ENCODE data around the gene HCN1. TPM values are rescaled to one million over a fixed set of nuclear protein-coding genes. Genes with fewer than 3 reads are reported as not detected.
"Not testable (repeated sequence)": the region's sequence is repeated elsewhere in the genome, so short reads cannot be mapped to it uniquely, and the experiment has no call there.

Gene HCN1
- total and polyA plus RNA-seq, 7 donors: 0.20 to 0.36 (median 0.29) TPM; not detected in 3

DNA sequence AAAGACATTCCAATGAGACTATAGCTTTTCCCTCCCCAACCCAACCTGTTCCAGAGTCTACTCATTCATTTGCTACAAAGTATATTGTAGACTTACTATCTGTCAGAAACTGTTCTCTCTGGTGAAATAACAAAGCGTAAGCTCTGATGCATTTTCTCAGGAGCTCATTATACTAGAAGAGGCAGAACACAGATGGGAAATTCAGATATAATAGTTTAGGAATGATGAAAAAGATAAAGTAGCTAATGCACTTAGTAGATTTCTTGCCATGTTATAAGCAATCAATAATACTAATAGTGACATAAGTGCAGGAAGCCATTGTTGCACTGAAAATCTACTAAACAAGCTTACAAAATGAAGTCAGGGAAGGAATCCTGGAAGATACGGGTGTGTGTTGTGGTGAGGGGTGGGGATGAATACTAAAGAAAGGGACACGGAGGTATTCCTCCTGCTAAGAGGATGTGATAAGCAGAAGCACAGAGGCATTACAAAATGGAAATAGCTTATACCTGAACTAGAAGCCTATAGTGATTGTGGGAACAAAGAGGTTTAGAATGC, 78.2 kb downstream of the HCN1 start:
- intact Hi-C loops (cut with DNase I): no loop called here
- DNase-seq (no peak), ATAC-seq (no peak)
- Histone ChIP-seq H3K4me3 (no peak overlapping the region), H3K36me3 (ENCODE audit: insufficient read depth in 1 of 2, low read depth in 1 of 2) (no peaks in the 10 kb centered on the region), H3K4me1 (no peaks in the 10 kb centered on the region), H3K9me3 (no peaks in the 10 kb centered on the region), H3K27me3 (ENCODE audit: insufficient read depth in 3 of 3, low read length in 2 of 3) (no peaks in the 10 kb centered on the region), H3K27ac (no peak overlapping the region)
- TF ChIP-seq, protein P1, sequence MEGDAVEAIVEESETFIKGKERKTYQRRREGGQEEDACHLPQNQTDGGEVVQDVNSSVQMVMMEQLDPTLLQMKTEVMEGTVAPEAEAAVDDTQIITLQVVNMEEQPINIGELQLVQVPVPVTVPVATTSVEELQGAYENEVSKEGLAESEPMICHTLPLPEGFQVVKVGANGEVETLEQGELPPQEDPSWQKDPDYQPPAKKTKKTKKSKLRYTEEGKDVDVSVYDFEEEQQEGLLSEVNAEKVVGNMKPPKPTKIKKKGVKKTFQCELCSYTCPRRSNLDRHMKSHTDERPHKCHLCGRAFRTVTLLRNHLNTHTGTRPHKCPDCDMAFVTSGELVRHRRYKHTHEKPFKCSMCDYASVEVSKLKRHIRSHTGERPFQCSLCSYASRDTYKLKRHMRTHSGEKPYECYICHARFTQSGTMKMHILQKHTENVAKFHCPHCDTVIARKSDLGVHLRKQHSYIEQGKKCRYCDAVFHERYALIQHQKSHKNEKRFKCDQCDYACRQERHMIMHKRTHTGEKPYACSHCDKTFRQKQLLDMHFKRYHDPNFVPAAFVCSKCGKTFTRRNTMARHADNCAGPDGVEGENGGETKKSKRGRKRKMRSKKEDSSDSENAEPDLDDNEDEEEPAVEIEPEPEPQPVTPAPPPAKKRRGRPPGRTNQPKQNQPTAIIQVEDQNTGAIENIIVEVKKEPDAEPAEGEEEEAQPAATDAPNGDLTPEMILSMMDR (IDR thresholded peaks at IDR 0.05): no peak
- WGBS, 3 donors: 80 to 83% (median 81%) methylated on average over 3 of the region's 3 CpGs

DNA sequence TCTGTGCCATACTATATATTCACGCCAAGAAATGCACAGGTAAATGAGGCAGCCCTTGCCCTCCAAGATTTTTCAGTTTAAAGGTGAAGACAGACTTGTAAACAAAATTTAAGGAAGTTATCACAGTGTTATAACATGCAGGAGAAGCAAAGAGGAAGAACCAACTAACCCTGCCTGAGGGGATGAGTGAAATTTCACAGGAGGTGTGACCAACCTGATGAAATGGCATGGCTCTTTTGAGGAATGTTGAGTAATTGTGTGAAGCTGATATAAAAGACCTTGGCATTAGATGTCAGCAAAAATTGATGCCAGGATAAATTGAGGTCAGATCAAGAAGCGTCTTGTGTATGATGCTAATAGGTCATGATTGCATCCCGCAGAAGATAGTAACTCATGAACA, 86.5 kb downstream of the HCN1 start:
- no peak for ATAC-seq
- Histone ChIP-seq H3K27me3 (ENCODE audit: insufficient read depth in 3 of 3, low read length in 2 of 3) (no peaks in the 10 kb centered on the region), H3K36me3 (ENCODE audit: insufficient read depth in 1 of 2, low read depth in 1 of 2) (no peaks in the 10 kb centered on the region), H3K4me3 (no peak overlapping the region), H3K9me3 (no peaks in the 10 kb centered on the region), H3K4me1 (no peaks in the 10 kb centered on the region), H3K27ac (no peak overlapping the region)
- intact Hi-C loops (cut with DNase I): no loop called here
- WGBS, 3 donors: 79 to 83% (median 81%) methylated on average over 3 of the region's 3 CpGs
- TF ChIP-seq, protein P1 (IDR thresholded peaks at IDR 0.05): no peak
- no peak for DNase-seq

DNA sequence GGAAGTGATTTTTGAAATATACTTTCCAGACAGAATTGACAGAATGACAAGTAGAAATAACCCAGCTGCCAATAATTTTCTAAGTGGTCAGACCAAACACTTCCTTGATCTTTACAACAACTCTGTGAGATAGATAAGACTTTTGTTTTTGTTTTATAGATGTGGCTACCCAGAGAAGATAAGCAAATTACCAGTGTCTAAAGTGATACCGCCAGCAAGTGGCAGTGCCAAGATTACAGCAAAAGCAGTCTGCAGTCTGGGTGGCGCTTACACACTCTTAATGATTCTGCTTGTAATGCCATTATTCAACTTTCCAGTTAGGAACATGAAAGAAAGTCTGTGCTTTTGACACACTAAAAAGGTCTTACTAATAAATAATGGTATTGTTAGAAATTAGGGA, 92.1 kb downstream of the HCN1 start:
- no peak for ATAC-seq
- TF ChIP-seq, protein P1 (IDR thresholded peaks at IDR 0.05): no peak
- Histone ChIP-seq H3K4me3 (no peak overlapping the region), H3K4me1 (no peaks in the 10 kb centered on the region), H3K36me3 (ENCODE audit: insufficient read depth in 1 of 2, low read depth in 1 of 2) (no peaks in the 10 kb centered on the region), H3K27me3 (ENCODE audit: insufficient read depth in 3 of 3, low read length in 2 of 3) (no peaks in the 10 kb centered on the region), H3K27ac (no peak overlapping the region), H3K9me3 (no peaks in the 10 kb centered on the region)
- DNase-seq: no peak
- intact Hi-C loops (cut with DNase I): no loop called here
- WGBS, 3 donors: 84 to 87% (median 86%) methylated on average over 2 of the region's 2 CpGs

DNA sequence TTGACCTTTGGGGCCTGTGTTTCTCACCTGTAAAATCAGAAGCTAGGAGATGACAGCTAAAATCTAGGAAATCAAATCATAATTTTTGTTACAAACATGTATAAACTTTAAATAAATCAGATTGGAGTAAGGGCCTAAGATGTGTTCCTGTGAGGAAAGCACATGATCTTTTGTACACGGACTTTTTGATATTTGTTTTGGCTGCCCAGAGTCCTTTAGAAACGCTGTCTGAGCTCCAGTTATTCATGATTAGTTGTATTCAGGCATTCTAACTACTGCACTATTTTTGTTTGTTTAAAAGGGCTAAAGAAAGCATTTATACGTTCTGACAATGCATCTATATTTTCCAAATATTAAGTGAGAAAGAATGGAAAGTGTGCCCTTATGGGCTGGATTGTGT, 94.8 kb downstream of the HCN1 start:
- H3K4me3 ChIP-seq: no peak overlapping the region
- no peaks in the 10 kb centered on the region for H3K36me3 ChIP-seq (ENCODE audit: insufficient read depth in 1 of 2, low read depth in 1 of 2)
- intact Hi-C loops (cut with DNase I): no loop called here
- no peaks in the 10 kb centered on the region for H3K27me3 ChIP-seq (ENCODE audit: insufficient read depth in 3 of 3, low read length in 2 of 3)
- ATAC-seq (no peak), DNase-seq (no peak)
- 63 to 68% (median 65%) methylated on average over 3 of the region's 3 CpGs for WGBS, 3 donors
- no peak overlapping the region for H3K27ac ChIP-seq
- TF ChIP-seq, protein P1 (IDR thresholded peaks at IDR 0.05): no peak
- H3K4me1 ChIP-seq: no peaks in the 10 kb centered on the region
- no peaks in the 10 kb centered on the region for H3K9me3 ChIP-seq

DNA sequence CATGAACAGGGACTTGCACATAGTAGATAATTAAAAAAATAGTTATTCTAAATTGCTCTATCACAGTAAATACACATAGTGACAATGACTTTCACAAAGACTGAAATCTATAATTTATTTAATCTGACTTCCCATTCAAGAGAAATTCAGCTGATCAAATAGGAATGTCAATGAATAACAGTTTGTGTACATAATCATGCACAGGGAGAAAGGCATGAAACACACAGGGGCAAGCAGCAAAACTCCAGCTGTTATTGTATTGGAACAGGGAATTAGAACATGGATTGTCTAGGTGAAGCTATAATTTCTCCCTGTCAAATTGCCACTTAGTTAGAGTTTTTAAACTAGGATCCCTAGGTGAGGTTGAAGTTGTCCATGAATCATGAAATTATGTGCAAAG, 99.9 kb downstream of the HCN1 start:
- DNase-seq: no peak
- Histone ChIP-seq H3K27me3 (ENCODE audit: insufficient read depth in 3 of 3, low read length in 2 of 3) (no peaks in the 10 kb centered on the region), H3K4me3 (no peak overlapping the region), H3K27ac (no peak overlapping the region), H3K9me3 (no peaks in the 10 kb centered on the region), H3K4me1 (no peaks in the 10 kb centered on the region), H3K36me3 (ENCODE audit: insufficient read depth in 1 of 2, low read depth in 1 of 2) (no peaks in the 10 kb centered on the region)
- intact Hi-C loops (cut with DNase I): no loop called here
- TF ChIP-seq, protein P1 (IDR thresholded peaks at IDR 0.05): no peak
- ATAC-seq: no peak

DNA sequence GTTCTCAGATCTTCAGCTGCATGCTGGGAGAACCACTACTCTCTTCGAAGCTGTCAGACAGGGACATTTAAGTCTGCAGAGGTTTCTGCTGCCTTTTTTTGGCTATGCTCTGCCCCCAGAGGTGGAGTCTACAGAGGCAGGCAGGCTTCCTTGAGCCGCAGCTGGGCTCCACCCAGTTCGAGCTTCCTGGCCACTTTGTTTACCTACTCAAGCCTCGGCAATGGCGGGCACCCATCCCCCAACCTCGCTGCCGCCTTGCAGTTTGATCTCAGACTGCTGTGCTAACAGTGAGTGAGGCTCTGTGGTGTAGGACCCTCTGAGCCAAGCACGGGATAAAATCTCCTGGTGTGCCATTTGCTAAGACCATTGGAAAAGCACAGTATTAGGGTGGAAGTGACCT, 110.2 kb downstream of the HCN1 start:
- H3K36me3 ChIP-seq (ENCODE audit: insufficient read depth in 1 of 2, low read depth in 1 of 2); H3K9me3 ChIP-seq; DNase-seq; H3K27me3 ChIP-seq (ENCODE audit: insufficient read depth in 3 of 3, low read length in 2 of 3); intact Hi-C loops (cut with DNase I); H3K4me1 ChIP-seq; H3K4me3 ChIP-seq; H3K27ac ChIP-seq; ATAC-seq: not testable (repeated sequence)
- WGBS, 3 donors: 74 to 83% (median 75%) methylated on average over 8 of the region's 8 CpGs

All from psoas muscle (tissue), 8 donors.